BLaER1 treated with 17β-estradiol and CSF1 and Interleukin-3, amounts not matched to agents 10 nM and 100 nM (cell line): Measurements from ENCODE around the gene SLC35F4.
A peak's percentile ranks its signal among the peaks of the same experiment; 100 is the strongest.

ENCODE experiments used
- H3K27ac ChIP-seq, 11 experiments: shearing (Covaris generic); formaldehyde crosslinking; 2 replicates each; pipeline ENCODE4 v1.8.1; 2022
- H3K27me3 ChIP-seq, 11 experiments: shearing (Covaris generic); formaldehyde crosslinking; 2 replicates each; pipeline ENCODE4 v1.8.1; 2022
- H3K36me3 ChIP-seq, 11 experiments: shearing (Covaris generic); formaldehyde crosslinking; 2 replicates each; pipeline ENCODE4 v1.8.1; 2022
- H3K4me1 ChIP-seq, 10 experiments: shearing (Covaris generic); formaldehyde crosslinking; 2 replicates each; pipeline ENCODE4 v1.8.1; 2022
- H3K4me2 ChIP-seq, 11 experiments: shearing (Covaris generic); formaldehyde crosslinking; 2 replicates each; pipeline ENCODE4 v1.8.1; 2022
- H3K4me3 ChIP-seq, 10 experiments: shearing (Covaris generic); formaldehyde crosslinking; 2 replicates each; pipeline ENCODE4 v1.8.1; 2022
- H3K9ac ChIP-seq, 11 experiments: shearing (Covaris generic); formaldehyde crosslinking; 2 replicates each; pipeline ENCODE4 v1.8.1; 2022
- H3K9me3 ChIP-seq, 11 experiments: shearing (Covaris generic); formaldehyde crosslinking; replicated peaks in 1 of 11; 2 replicates each; pipeline ENCODE4 v1.8.1; 2022
- H4K20me1 ChIP-seq, 11 experiments: shearing (Covaris generic); formaldehyde crosslinking; 2 replicates each; pipeline ENCODE4 v1.8.1; 2022
- Cebpa-rat ChIP-seq, 11 experiments: shearing (Covaris generic); IDR thresholded peaks; 2 replicates each; pipeline ENCODE4 v1.8.1; 2022

SLC35F4 gene

GRCh38 chr14:57686304-57686703 is 179.6 kb downstream of the SLC35F4 start:
- Histone ChIP-seq H3K4me2 (no peak overlapping the region), H3K9ac (no peak overlapping the region), H4K20me1 (no peaks in the 10 kb centered on the region), H3K4me1 (no peaks in the 10 kb centered on the region), H3K4me3 (no peak overlapping the region), H3K27me3 (no peaks in the 10 kb centered on the region), H3K36me3 (no peaks in the 10 kb centered on the region), H3K9me3 (peaks cover 0 to under 1% (median 0%) of the 10 kb centered on the region in 11 experiments; a peak in 1 of 22 replicates), H3K27ac (no peak overlapping the region)
- no peak for TF ChIP-seq Cebpa-rat (IDR thresholded peaks at IDR 0.05)

GRCh38 chr14:57671021-57671420 is 194.9 kb downstream of the SLC35F4 start:
- H3K9ac ChIP-seq, result no peak overlapping the region
- peaks cover 0 to 4% (median 2%) of the 10 kb centered on the region in 11 experiments; a peak in 7 of 22 replicates for H3K9me3 ChIP-seq
- no peak for TF ChIP-seq Cebpa-rat (IDR thresholded peaks at IDR 0.05)
- H3K4me2 ChIP-seq, result no peak overlapping the region
- H3K27ac ChIP-seq, result no peak overlapping the region
- no peaks in the 10 kb centered on the region for H3K27me3 ChIP-seq
- no peaks in the 10 kb centered on the region for H3K36me3 ChIP-seq
- H3K4me3 ChIP-seq, result no peak overlapping the region
- peaks cover 0 to 4% (median 0%) of the 10 kb centered on the region in 10 experiments; a peak in 2 of 20 replicates for H3K4me1 ChIP-seq
- no peaks in the 10 kb centered on the region for H4K20me1 ChIP-seq

GRCh38 chr14:57660208-57660607 is 205.7 kb downstream of the SLC35F4 start:
- peaks cover 0 to 13% (median 5%) of the 10 kb centered on the region in 11 experiments; a peak in 8 of 22 replicates for H3K9me3 ChIP-seq
- no peaks in the 10 kb centered on the region for H4K20me1 ChIP-seq
- H3K27ac ChIP-seq, result no peak overlapping the region
- H3K4me3 ChIP-seq, result no peak overlapping the region
- H3K9ac ChIP-seq, result no peak overlapping the region
- peaks cover 0 to 13% (median 9%) of the 10 kb centered on the region in 10 experiments; a peak in 12 of 20 replicates for H3K4me1 ChIP-seq
- no peaks in the 10 kb centered on the region for H3K27me3 ChIP-seq
- peak overlapping the region in 2 of 11 experiments; percentile 32 to 46; a peak in 2 of 22 replicates for H3K4me2 ChIP-seq
- H3K36me3 ChIP-seq, result no peaks in the 10 kb centered on the region
- no peak for TF ChIP-seq Cebpa-rat (IDR thresholded peaks at IDR 0.05)

GRCh38 chr14:57659052-57659451 is 206.8 kb downstream of the SLC35F4 start:
- TF ChIP-seq Cebpa-rat (IDR thresholded peaks at IDR 0.05), result no peak
- H3K27ac ChIP-seq, result no peak overlapping the region
- no peak overlapping the region for H3K9ac ChIP-seq
- H3K4me3 ChIP-seq, result no peak overlapping the region
- peak overlapping the region in 7 of 11 experiments; percentile 3 to 46 (median 29); a peak in 8 of 22 replicates for H3K4me2 ChIP-seq
- H3K27me3 ChIP-seq, result no peaks in the 10 kb centered on the region
- H3K9me3 ChIP-seq, result peaks cover 0 to 13% (median 5%) of the 10 kb centered on the region in 11 experiments; a peak in 8 of 22 replicates
- no peaks in the 10 kb centered on the region for H4K20me1 ChIP-seq
- H3K36me3 ChIP-seq, result no peaks in the 10 kb centered on the region
- peaks cover 0 to 13% (median 9%) of the 10 kb centered on the region in 10 experiments; a peak in 12 of 20 replicates for H3K4me1 ChIP-seq

GRCh38 chr14:57657487-57657886 is 208.4 kb downstream of the SLC35F4 start:
- no peak overlapping the region for H3K9ac ChIP-seq
- TF ChIP-seq Cebpa-rat (IDR thresholded peaks at IDR 0.05), result no peak
- no peaks in the 10 kb centered on the region for H3K27me3 ChIP-seq
- peaks cover 0 to 13% (median 9%) of the 10 kb centered on the region in 10 experiments; a peak in 12 of 20 replicates for H3K4me1 ChIP-seq
- H3K27ac ChIP-seq, result no peak overlapping the region
- H3K4me2 ChIP-seq, result no peak overlapping the region
- peaks cover 0 to 5% (median 0%) of the 10 kb centered on the region in 11 experiments; a peak in 7 of 22 replicates for H3K9me3 ChIP-seq
- no peak overlapping the region for H3K4me3 ChIP-seq
- H3K36me3 ChIP-seq, result no peaks in the 10 kb centered on the region
- H4K20me1 ChIP-seq, result no peaks in the 10 kb centered on the region

- no peaks in the 10 kb centered on the region for H4K20me1 ChIP-seq
- no peak overlapping the region for H3K27ac ChIP-seq
- no peak for TF ChIP-seq Cebpa-rat (IDR thresholded peaks at IDR 0.05)
- H3K36me3 ChIP-seq, result no peaks in the 10 kb centered on the region
- no peak overlapping the region for H3K4me2 ChIP-seq
- H3K9me3 ChIP-seq, result no peaks in the 10 kb centered on the region
- no peak overlapping the region for H3K9ac ChIP-seq
- H3K27me3 ChIP-seq, result no peaks in the 10 kb centered on the region
- peaks cover 0 to 13% (median 9%) of the 10 kb centered on the region in 10 experiments; a peak in 12 of 20 replicates for H3K4me1 ChIP-seq
- no peak overlapping the region for H3K4me3 ChIP-seq
These were observed 209.0 kb downstream of the SLC35F4 start for GRCh38 chr14:57656853-57657252.

- Histone ChIP-seq H4K20me1 (no peaks in the 10 kb centered on the region), H3K4me3 (no peak overlapping the region), H3K4me1 (0 out of 20 replicates have a peak, but pooled peaks cover 0 to 4% (median 0%) of the 10 kb centered on the region in 10 experiments), H3K27ac (no peak overlapping the region), H3K27me3 (no peaks in the 10 kb centered on the region), H3K9me3 (no peaks in the 10 kb centered on the region), H3K9ac (no peak overlapping the region), H3K4me2 (no peak overlapping the region), H3K36me3 (no peaks in the 10 kb centered on the region)
- TF ChIP-seq Cebpa-rat (IDR thresholded peaks at IDR 0.05), result no peak
These were observed 213.1 kb downstream of the SLC35F4 start for GRCh38 chr14:57652769-57653168.

- Histone ChIP-seq H3K4me2 (peak overlapping the region in 5 of 11 experiments; percentile 30 to 76 (median 58); a peak in 7 of 22 replicates), H3K4me1 (peaks cover 0 to 13% (median 9%) of the 10 kb centered on the region in 10 experiments; a peak in 12 of 20 replicates), H3K27me3 (peaks cover 0 to 11% (median 0%) of the 10 kb centered on the region in 11 experiments; a peak in 2 of 22 replicates), H3K27ac (no peak overlapping the region), H3K4me3 (no peak overlapping the region), H4K20me1 (no peaks in the 10 kb centered on the region), H3K9ac (no peak overlapping the region), H3K9me3 (peaks cover 0 to 6% (median 0%) of the 10 kb centered on the region in 11 experiments; a peak in 2 of 22 replicates), H3K36me3 (no peaks in the 10 kb centered on the region)
- TF ChIP-seq Cebpa-rat (IDR thresholded peaks at IDR 0.05), result no peak
These were observed 224.1 kb downstream of the SLC35F4 start for GRCh38 chr14:57641776-57642175.

GRCh38 chr14:57640036-57640435 is 225.9 kb downstream of the SLC35F4 start:
- H3K9me3 ChIP-seq, result peaks cover 0 to 6% (median 0%) of the 10 kb centered on the region in 11 experiments; a peak in 2 of 22 replicates

More at GRCh38 chr14:57640036-57640435, 225.9 kb downstream of the SLC35F4 start:
- no peak overlapping the region for H3K4me3 ChIP-seq
- no peak for TF ChIP-seq Cebpa-rat (IDR thresholded peaks at IDR 0.05)
- H3K4me2 ChIP-seq, result no peak overlapping the region
- H4K20me1 ChIP-seq, result no peaks in the 10 kb centered on the region
- no peaks in the 10 kb centered on the region for H3K36me3 ChIP-seq
- H3K27me3 ChIP-seq, result peaks cover 0 to 11% (median 0%) of the 10 kb centered on the region in 11 experiments; a peak in 2 of 22 replicates
- H3K9ac ChIP-seq, result no peak overlapping the region
- peaks cover 0 to 13% (median 9%) of the 10 kb centered on the region in 10 experiments; a peak in 12 of 20 replicates for H3K4me1 ChIP-seq
- H3K27ac ChIP-seq, result no peak overlapping the region
